CD8-positive, alpha-beta memory T cell (primary cell): ENCODE measurements around the gene ABLIM2. TPM values are rescaled to one million over a fixed set of nuclear protein-coding genes. Genes with fewer than 3 reads are reported as not detected.

Source experiments
- CTCF ChIA-PET: fragments of 350-600 bp; sonication (Branson Sonifier 250); formaldehyde crosslinking; loops from one replicate; lab custom pipeline; 2021; ENCODE audit warnings: antibody characterized with exemption; lab: Charles Lee
- POLR2A ChIA-PET: fragments of 350-600 bp; sonication (Branson Sonifier 250); formaldehyde crosslinking; loops from one replicate; lab custom pipeline; 2021; ENCODE audit warnings: antibody characterized with exemption; lab: Charles Lee
- DNase-seq, 5 donors: peaks; one replicate each; pipeline versions ENCODE4 v3.0.0 to v3.0.0-alpha.2; 2020 to 2022; ENCODE audit warnings: mixed read lengths in 1 of 5
- H3K27ac ChIP-seq: one replicate; pipeline ENCODE4 v1.7.0; 2013; ENCODE audit warnings: low read depth, mild to moderate bottlenecking, low read length, moderate library complexity
- H3K27me3 ChIP-seq: 2 replicates; pipeline ENCODE4 v1.7.0; 2013; ENCODE audit warnings: low read length, mild to moderate bottlenecking; ENCODE audit not compliant: insufficient read depth, poor library complexity, severe bottlenecking
- H3K36me3 ChIP-seq: 2 replicates; pipeline ENCODE4 v1.7.0; 2013; ENCODE audit warnings: mild to moderate bottlenecking, low read length, moderate library complexity; ENCODE audit not compliant: insufficient read depth
- H3K4me1 ChIP-seq: 2 replicates; pipeline ENCODE4 v1.7.0; 2013; ENCODE audit warnings: mild to moderate bottlenecking, low read length, moderate library complexity; ENCODE audit not compliant: insufficient read depth
- H3K4me3 ChIP-seq: 2 replicates; pipeline ENCODE4 v1.7.0; 2013; ENCODE audit warnings: mild to moderate bottlenecking, low read length
- H3K9me3 ChIP-seq: 2 replicates; pipeline ENCODE4 v1.7.0; 2013; ENCODE audit warnings: mild to moderate bottlenecking, low read length
- H3K27ac Mint-ChIP-seq, 8 donors: one replicate each; pipeline ENCODE4 v1.8.0; 2020 to 2021; ENCODE audit warnings: mixed read lengths in 8 of 8, mild to moderate bottlenecking in 6 of 8, inconsistent platforms in 3 of 8, moderate library complexity in 3 of 8
- H3K27me3 Mint-ChIP-seq, 2 donors: one replicate each; pipeline ENCODE4 v1.8.0; 2020 to 2021; ENCODE audit warnings: mixed read lengths in 2 of 2, mild to moderate bottlenecking in 1 of 2, moderate library complexity in 1 of 2
- H3K36me3 Mint-ChIP-seq, 3 donors: one replicate each; pipeline ENCODE4 v1.8.0; 2020 to 2021; ENCODE audit warnings: mixed read lengths in 3 of 3, inconsistent platforms in 1 of 3, mild to moderate bottlenecking in 1 of 3
- H3K4me1 Mint-ChIP-seq, 3 donors: one replicate each; pipeline ENCODE4 v1.8.0; 2020 to 2021; ENCODE audit warnings: mixed read lengths in 3 of 3, inconsistent platforms in 1 of 3, mild to moderate bottlenecking in 1 of 3
- H3K4me3 Mint-ChIP-seq, 7 donors: one replicate each; pipeline ENCODE4 v1.8.0; 2020 to 2021; ENCODE audit warnings: mixed read lengths in 7 of 7, mild to moderate bottlenecking in 6 of 7, moderate library complexity in 4 of 7, inconsistent platforms in 2 of 7
- H3K9me3 Mint-ChIP-seq, 5 donors: one replicate each; pipeline ENCODE4 v1.8.0; 2020 to 2022; ENCODE audit warnings: mixed read lengths in 5 of 5, mild to moderate bottlenecking in 3 of 5, moderate library complexity in 2 of 5, inconsistent platforms in 1 of 5
- polyA plus RNA-seq: library from polyadenylated mRNA; unstranded; fragments of 300-500 nt; fragmentation: Illumina TruSeq; gene quantifications from one replicate; pipeline ENCODE4 v1.2.3, GENCODE V29; 2021
- total RNA-seq, 2 experiments: library from RNA; stranded (reverse); gene quantifications; one replicate each; pipeline ENCODE4 v1.2.3, GENCODE V29; 2021

ABLIM2 gene
- total and polyA plus RNA-seq, 3 experiments from 2014 or later: 0.72 to 1.2 (median 1.1) TPM

- Mint-ChIP-seq H3K36me3 (peaks cover 0 to 4% (median 1%) of the 10 kb centered on the region in 3 donors), H3K27me3 (peaks cover 0 to 2% of the 10 kb centered on the region in 2 donors), H3K4me3 (no peak overlapping the region), H3K27ac (peak overlapping the region in 1 of 8 donors; percentile 77), H3K4me1 (peaks cover 0 to 1% (median 0%) of the 10 kb centered on the region in 3 donors), H3K9me3 (no peaks in the 10 kb centered on the region)
- Histone ChIP-seq H3K27me3 (no peaks in the 10 kb centered on the region), H3K4me1 (no peaks in the 10 kb centered on the region), H3K27ac (no peak overlapping the region), H3K36me3 (no peaks in the 10 kb centered on the region), H3K9me3 (no peaks in the 10 kb centered on the region), H3K4me3 (no peak overlapping the region)
- no peak for DNase-seq
- ChIA-PET POLR2A (no interaction called here), CTCF (no interaction called here)
These were observed 28.1 kb downstream of the ABLIM2 start for GRCh38 chr4:8130346-8131066.

- H3K36me3 Mint-ChIP-seq: peaks cover 0 to 4% (median 1%) of the 10 kb centered on the region in 3 donors
- no peak overlapping the region for H3K4me3 Mint-ChIP-seq
- H3K27me3 Mint-ChIP-seq: peaks cover 0 to 2% of the 10 kb centered on the region in 2 donors
- Histone ChIP-seq H3K4me1 (no peaks in the 10 kb centered on the region), H3K36me3 (no peaks in the 10 kb centered on the region), H3K4me3 (no peak overlapping the region), H3K9me3 (no peaks in the 10 kb centered on the region), H3K27me3 (no peaks in the 10 kb centered on the region), H3K27ac (no peak overlapping the region)
- no peak for DNase-seq
- no peak overlapping the region for H3K27ac Mint-ChIP-seq
- CTCF ChIA-PET: no interaction called here
- H3K9me3 Mint-ChIP-seq: no peaks in the 10 kb centered on the region
- POLR2A ChIA-PET: no interaction called here
- peaks cover 0 to 1% (median 0%) of the 10 kb centered on the region in 3 donors for H3K4me1 Mint-ChIP-seq
These were observed 28.8 kb downstream of the ABLIM2 start for GRCh38 chr4:8129785-8130184.

- Mint-ChIP-seq H3K36me3 (no peaks in the 10 kb centered on the region), H3K27me3 (no peaks in the 10 kb centered on the region), H3K9me3 (no peaks in the 10 kb centered on the region), H3K4me3 (no peak overlapping the region), H3K4me1 (no peaks in the 10 kb centered on the region), H3K27ac (no peak overlapping the region)
- Histone ChIP-seq H3K36me3 (no peaks in the 10 kb centered on the region), H3K4me1 (no peaks in the 10 kb centered on the region), H3K27me3 (no peaks in the 10 kb centered on the region), H3K9me3 (no peaks in the 10 kb centered on the region), H3K4me3 (no peak overlapping the region), H3K27ac (no peak overlapping the region)
- DNase-seq: no peak
- ChIA-PET POLR2A (no interaction called here), CTCF (no interaction called here)
These were observed 29.5 kb downstream of the ABLIM2 start for GRCh38 chr4:8129136-8129535.

- H3K27ac Mint-ChIP-seq: peak overlapping the region in 2 of 8 donors; percentile 47
- H3K9me3 Mint-ChIP-seq: no peaks in the 10 kb centered on the region
- no peak for DNase-seq
- ChIA-PET POLR2A (no interaction called here), CTCF (no interaction called here)
- Histone ChIP-seq H3K9me3 (no peaks in the 10 kb centered on the region), H3K4me3 (no peak overlapping the region), H3K36me3 (no peaks in the 10 kb centered on the region), H3K27ac (no peak overlapping the region), H3K4me1 (no peaks in the 10 kb centered on the region), H3K27me3 (no peaks in the 10 kb centered on the region)
- no peaks in the 10 kb centered on the region for H3K4me1 Mint-ChIP-seq
- no peak overlapping the region for H3K4me3 Mint-ChIP-seq
- H3K36me3 Mint-ChIP-seq: no peaks in the 10 kb centered on the region
- no peaks in the 10 kb centered on the region for H3K27me3 Mint-ChIP-seq
These were observed 30.3 kb downstream of the ABLIM2 start for GRCh38 chr4:8128100-8128856.

- Mint-ChIP-seq H3K4me1 (no peaks in the 10 kb centered on the region), H3K9me3 (no peaks in the 10 kb centered on the region), H3K4me3 (no peak overlapping the region), H3K27ac (no peak overlapping the region), H3K27me3 (no peaks in the 10 kb centered on the region), H3K36me3 (no peaks in the 10 kb centered on the region)
- H3K9me3 ChIP-seq: no peaks in the 10 kb centered on the region
- no peak overlapping the region for H3K27ac ChIP-seq
- H3K27me3 ChIP-seq: no peaks in the 10 kb centered on the region
- POLR2A ChIA-PET: no interaction called here
- no peaks in the 10 kb centered on the region for H3K36me3 ChIP-seq
- no peak overlapping the region for H3K4me3 ChIP-seq
- no peaks in the 10 kb centered on the region for H3K4me1 ChIP-seq
- no peak for DNase-seq
- CTCF ChIA-PET: no interaction called here
These were observed 31.4 kb downstream of the ABLIM2 start for GRCh38 chr4:8127051-8127826.

- CTCF ChIA-PET: no interaction called here
- POLR2A ChIA-PET: no interaction called here
- no peak for DNase-seq
- Histone ChIP-seq H3K4me1 (no peaks in the 10 kb centered on the region), H3K9me3 (no peaks in the 10 kb centered on the region), H3K4me3 (no peak overlapping the region), H3K36me3 (no peaks in the 10 kb centered on the region), H3K27ac (no peak overlapping the region), H3K27me3 (no peaks in the 10 kb centered on the region)
- no peak overlapping the region for H3K4me3 Mint-ChIP-seq
- H3K9me3 Mint-ChIP-seq: no peaks in the 10 kb centered on the region
- no peaks in the 10 kb centered on the region for H3K4me1 Mint-ChIP-seq
- H3K27ac Mint-ChIP-seq: no peak overlapping the region
- H3K27me3 Mint-ChIP-seq: no peaks in the 10 kb centered on the region
- H3K36me3 Mint-ChIP-seq: no peaks in the 10 kb centered on the region
These were observed 32.1 kb downstream of the ABLIM2 start for GRCh38 chr4:8126523-8126922.

- Histone ChIP-seq H3K9me3 (no peaks in the 10 kb centered on the region), H3K27ac (no peak overlapping the region), H3K4me1 (no peaks in the 10 kb centered on the region), H3K4me3 (no peak overlapping the region), H3K27me3 (no peaks in the 10 kb centered on the region), H3K36me3 (no peaks in the 10 kb centered on the region)
- no peak for DNase-seq
- Mint-ChIP-seq H3K36me3 (no peaks in the 10 kb centered on the region), H3K4me3 (no peak overlapping the region), H3K27ac (no peak overlapping the region), H3K9me3 (no peaks in the 10 kb centered on the region), H3K4me1 (no peaks in the 10 kb centered on the region), H3K27me3 (no peaks in the 10 kb centered on the region)
- POLR2A ChIA-PET: no interaction called here
- CTCF ChIA-PET: no interaction called here
These were observed 33.0 kb downstream of the ABLIM2 start for GRCh38 chr4:8125526-8126056.

- no peaks in the 10 kb centered on the region for H3K36me3 ChIP-seq
- Mint-ChIP-seq H3K36me3 (no peaks in the 10 kb centered on the region), H3K4me3 (no peak overlapping the region), H3K9me3 (no peaks in the 10 kb centered on the region), H3K4me1 (no peaks in the 10 kb centered on the region), H3K27me3 (no peaks in the 10 kb centered on the region), H3K27ac (no peak overlapping the region)
- POLR2A ChIA-PET: interaction anchor here (0.6 kb wide), 1 partner anchor 105 kb away, joined by 3 read pairs; no protein-coding TSS in a partner anchor
- DNase-seq: no peak
- H3K4me3 ChIP-seq: no peak overlapping the region
- no peaks in the 10 kb centered on the region for H3K4me1 ChIP-seq
- no peak overlapping the region for H3K27ac ChIP-seq
- CTCF ChIA-PET: no interaction called here
- no peaks in the 10 kb centered on the region for H3K9me3 ChIP-seq
- no peaks in the 10 kb centered on the region for H3K27me3 ChIP-seq
These were observed 34.7 kb downstream of the ABLIM2 start for GRCh38 chr4:8123870-8124269.
